ENCODE measurements around the gene MYH9.

DNA sequence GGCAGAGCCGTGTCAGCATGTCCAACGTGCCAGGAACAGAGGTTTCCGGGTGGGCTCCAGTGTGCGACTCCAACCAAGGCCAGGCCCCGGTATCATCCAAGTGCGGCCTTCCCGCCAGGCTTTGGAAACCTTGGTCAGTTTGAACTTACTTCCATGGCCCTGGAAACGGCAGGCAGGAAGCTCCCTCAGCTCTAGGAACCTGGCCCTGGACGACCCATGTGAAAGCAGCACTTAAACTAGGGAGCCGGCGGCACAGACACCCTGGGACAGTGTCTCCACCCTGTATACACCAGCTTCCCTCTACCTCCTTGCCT lies 65.2 kb downstream of the MYH9 start:
- TF ChIP-seq, protein P1, sequence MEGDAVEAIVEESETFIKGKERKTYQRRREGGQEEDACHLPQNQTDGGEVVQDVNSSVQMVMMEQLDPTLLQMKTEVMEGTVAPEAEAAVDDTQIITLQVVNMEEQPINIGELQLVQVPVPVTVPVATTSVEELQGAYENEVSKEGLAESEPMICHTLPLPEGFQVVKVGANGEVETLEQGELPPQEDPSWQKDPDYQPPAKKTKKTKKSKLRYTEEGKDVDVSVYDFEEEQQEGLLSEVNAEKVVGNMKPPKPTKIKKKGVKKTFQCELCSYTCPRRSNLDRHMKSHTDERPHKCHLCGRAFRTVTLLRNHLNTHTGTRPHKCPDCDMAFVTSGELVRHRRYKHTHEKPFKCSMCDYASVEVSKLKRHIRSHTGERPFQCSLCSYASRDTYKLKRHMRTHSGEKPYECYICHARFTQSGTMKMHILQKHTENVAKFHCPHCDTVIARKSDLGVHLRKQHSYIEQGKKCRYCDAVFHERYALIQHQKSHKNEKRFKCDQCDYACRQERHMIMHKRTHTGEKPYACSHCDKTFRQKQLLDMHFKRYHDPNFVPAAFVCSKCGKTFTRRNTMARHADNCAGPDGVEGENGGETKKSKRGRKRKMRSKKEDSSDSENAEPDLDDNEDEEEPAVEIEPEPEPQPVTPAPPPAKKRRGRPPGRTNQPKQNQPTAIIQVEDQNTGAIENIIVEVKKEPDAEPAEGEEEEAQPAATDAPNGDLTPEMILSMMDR (conservative IDR thresholded peaks at IDR 0.05): no peak
- no peak for TF ChIP-seq ZFX (IDR thresholded peaks at IDR 0.05)
